Stimulated activated CD4-positive, alpha-beta T cell treated with anti-CD3 and anti-CD28 coated beads, Interleukin-2, amount 100 ng/mL, for 48 hours (primary cell): ENCODE results near the gene FRRS1.
"Not testable (repeated sequence)": the region's sequence is repeated elsewhere in the genome, so short reads cannot be mapped to it uniquely, and the experiment has no call there.

Source experiments
- DNase-seq, 2 donors: peaks; one replicate each; pipeline ENCODE4 v3.0.0-alpha.2; 2020

The FRRS1 gene, protein sequence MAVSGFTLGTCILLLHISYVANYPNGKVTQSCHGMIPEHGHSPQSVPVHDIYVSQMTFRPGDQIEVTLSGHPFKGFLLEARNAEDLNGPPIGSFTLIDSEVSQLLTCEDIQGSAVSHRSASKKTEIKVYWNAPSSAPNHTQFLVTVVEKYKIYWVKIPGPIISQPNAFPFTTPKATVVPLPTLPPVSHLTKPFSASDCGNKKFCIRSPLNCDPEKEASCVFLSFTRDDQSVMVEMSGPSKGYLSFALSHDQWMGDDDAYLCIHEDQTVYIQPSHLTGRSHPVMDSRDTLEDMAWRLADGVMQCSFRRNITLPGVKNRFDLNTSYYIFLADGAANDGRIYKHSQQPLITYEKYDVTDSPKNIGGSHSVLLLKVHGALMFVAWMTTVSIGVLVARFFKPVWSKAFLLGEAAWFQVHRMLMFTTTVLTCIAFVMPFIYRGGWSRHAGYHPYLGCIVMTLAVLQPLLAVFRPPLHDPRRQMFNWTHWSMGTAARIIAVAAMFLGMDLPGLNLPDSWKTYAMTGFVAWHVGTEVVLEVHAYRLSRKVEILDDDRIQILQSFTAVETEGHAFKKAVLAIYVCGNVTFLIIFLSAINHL

GRCh38 chr1:99766378-99766800 is at the start of gene FRRS1:
FRRS1 (minus strand) TSS chr1:99766635; CDS start chr1:99748768, 17,867 bp downstream.
- DNase-seq, result peak; percentile 12 to 21

DNA sequence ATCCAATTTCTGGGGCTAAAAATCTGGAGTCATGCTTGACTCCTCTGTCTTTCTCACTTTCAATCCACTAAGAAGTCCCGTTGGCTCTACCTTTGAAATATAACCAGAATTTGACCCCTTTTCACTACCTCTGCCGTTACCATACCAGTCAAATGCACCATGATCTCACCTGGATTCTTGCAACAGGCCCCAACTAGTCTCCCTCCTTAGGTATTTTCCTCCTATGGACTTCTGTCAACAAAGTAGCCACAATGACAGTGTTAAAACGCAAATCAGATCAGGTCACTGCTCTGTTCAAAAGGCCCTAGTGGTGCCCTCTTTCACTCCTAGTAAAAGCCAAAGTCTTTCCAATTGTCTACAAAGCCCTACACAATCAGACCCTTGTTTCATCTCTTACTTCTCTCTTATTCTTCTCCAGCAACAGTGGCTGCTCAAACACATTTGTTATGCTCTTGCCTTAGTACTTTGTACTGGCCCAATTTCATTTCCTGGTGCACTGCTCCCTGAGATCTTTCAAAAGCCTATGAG is 48.0 kb upstream of the FRRS1 start:
- DNase-seq, result no peak

DNA sequence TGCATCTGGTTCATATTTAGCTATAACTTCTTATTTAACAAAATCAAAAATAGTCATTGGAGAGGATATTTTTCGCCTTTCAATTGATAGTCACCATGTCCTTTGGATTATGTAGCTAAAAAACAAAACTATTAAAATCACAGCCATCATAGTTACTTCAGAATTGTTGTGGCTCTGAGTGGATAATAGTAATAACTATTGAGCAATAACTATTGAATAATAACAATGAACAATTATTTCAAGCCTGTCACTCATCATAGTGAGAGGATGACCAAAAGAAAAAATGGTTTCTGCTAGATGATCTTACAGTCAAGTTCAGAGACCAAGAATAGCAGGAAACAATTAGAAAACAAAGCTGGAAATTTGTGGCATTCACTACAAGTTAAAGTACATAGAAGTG is 45.3 kb upstream of the FRRS1 start:
- DNase-seq, result no peak

DNA sequence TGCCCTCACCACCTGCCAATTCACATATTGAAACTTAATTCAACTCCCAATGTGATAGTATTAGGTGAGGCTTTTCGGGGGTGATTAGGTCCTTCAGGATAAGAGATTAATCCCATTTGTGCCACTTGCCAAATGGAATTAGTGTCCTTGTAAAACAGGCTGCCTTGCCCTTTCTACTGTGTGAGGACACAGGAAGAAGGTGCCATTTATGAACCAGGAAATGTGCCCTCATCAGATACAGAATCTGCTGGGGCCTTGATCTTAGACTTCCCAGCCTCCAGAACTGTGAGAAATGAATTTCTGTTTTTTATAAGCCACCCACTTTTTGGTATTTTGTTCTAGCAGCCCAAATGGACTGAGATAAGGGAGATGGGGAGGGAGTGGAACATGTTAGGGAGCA is 44.6 kb upstream of the FRRS1 start:
- DNase-seq, result no peak

- DNase-seq, result peak; percentile 20 to 34
Measured at GRCh38 chr1:99808391-99809115, 42.1 kb upstream of the FRRS1 start.

DNA sequence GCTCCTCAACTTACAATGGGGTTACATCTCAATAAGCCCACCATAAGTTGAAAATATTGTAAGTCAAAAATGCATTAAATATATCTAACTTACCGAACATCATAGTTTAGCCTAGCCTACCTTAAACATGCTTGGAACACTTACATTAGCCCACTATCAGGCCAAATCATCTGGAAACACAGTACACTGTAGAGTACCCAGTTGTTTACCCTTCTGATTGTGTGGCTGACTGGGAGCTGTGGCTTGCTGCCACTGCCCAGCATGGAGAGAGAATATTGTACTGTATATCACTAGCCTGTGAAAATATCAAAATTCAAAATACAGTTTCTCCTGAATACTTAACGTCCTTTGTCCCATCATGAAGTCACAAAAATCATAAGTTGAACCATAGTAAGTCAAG is 40.4 kb upstream of the FRRS1 start:
- DNase-seq, result no peak

GRCh38 chr1:99801584-99801983 is 35.1 kb upstream of the FRRS1 start:
- no peak for DNase-seq

- not testable (repeated sequence) for DNase-seq
Measured at GRCh38 chr1:99793861-99794260, 27.4 kb upstream of the FRRS1 start.

- no peak for DNase-seq
Measured at GRCh38 chr1:99789715-99790114, 23.3 kb upstream of the FRRS1 start.

DNA sequence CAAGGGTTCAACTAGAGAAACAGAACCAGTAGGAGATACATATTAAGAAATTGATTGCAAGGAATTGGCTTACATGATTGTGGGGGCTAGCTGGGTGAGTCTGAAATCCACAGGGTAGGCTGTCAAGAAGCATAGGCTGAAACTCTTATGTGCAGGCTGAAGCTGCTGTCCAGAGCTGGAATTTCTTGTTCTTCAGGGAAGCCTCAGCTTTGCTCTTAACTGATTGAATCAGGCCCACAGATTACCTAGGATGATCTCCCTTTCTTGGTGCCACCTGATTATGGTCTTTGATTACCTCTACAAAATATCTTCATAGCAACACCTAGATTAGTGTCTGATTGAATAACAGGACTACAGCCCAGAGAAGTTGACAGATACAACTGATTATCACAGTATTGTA is 22.5 kb upstream of the FRRS1 start:
- no peak for DNase-seq

- DNase-seq, result no peak
Measured at GRCh38 chr1:99786751-99787501, 20.5 kb upstream of the FRRS1 start.

- no peak for DNase-seq
Measured at GRCh38 chr1:99784809-99785255, 18.4 kb upstream of the FRRS1 start.

GRCh38 chr1:99784143-99784542 is 17.7 kb upstream of the FRRS1 start:
- no peak for DNase-seq

DNA sequence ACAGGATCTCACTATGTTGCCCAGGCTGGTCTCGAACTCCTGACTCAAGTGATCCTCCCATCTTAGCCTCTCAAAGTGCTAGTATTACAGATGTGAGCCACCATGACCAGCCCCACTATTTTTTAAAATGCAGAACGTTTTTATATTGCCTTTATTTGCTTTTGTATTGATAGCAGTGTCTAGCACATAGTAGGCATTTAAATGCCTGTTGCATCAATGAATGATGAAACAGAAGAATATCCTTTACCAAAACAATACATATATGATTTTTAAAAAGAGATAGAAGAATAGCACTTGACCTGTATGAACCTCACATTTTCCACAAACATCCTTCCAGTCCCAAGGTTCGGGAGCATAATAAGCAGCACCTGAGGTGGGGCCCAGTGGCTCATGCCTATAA is 16.5 kb upstream of the FRRS1 start:
- DNase-seq, result no peak

- DNase-seq, result no peak
Measured at GRCh38 chr1:99782397-99782796, 16.0 kb upstream of the FRRS1 start.

DNA sequence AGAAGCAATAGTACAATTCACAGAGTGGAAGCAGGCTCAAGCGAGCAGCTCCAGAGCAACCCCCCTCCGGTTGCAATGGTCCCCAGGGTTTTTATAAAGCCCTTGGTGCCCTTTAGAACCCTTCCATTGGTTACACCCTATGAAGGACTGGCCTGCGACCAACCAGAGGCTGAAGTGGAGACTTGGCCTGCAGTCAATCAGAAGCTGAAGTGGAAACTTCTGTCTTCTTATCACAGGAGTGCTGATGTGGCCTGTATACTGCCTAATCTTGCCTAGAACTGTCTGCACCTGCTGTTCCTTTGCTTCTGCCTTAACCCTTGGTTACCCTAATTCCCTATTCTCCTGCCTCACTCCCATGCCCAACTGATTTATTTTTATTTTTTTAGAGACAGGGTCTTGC is 15.4 kb upstream of the FRRS1 start:
- no peak for DNase-seq

- no peak for DNase-seq
Measured at GRCh38 chr1:99777752-99778151, 11.3 kb upstream of the FRRS1 start.

DNA sequence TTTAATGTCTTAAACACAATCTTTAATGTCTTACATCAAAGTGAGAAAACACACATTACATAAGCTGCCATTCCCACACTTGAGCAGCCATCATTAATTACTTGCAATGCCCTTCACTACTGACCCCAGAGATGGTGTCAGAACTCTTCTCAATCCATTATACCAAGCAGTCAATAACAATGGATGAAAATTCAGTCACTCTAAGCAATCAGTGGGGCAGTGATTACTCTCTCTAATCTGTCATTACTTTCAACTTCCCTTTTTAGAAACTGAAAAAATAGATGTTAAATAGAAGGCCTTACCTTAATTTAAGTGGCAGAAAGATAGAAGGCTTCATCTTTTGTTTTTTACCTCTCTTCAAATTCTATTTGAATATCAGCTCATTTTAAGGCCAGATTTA is 9.7 kb upstream of the FRRS1 start:
- no peak for DNase-seq

DNA sequence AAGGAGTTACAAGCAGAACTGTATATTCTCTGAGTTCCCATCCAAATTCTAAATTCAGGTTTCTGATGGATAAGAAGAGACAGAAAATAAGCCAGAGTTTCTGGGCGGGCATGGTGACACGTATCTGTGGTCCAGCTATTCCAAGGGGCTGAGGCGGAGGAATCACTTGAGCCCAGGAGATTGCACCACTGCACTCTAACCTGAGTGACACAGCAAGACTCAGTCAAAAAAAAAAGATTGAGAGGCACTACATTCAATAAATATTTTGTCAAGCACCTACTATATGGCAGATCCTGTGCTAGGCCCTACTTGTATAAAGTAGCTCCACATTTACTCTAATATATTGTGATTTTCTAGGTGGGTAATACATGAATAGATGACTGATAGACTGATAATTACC is 6.4 kb upstream of the FRRS1 start:
- DNase-seq, result no peak

- no peak for DNase-seq
Measured at GRCh38 chr1:99771513-99771918, 5.1 kb upstream of the FRRS1 start.

GRCh38 chr1:99768524-99769245 is 2.2 kb upstream of the FRRS1 start:
- DNase-seq, result no peak

- no peak for DNase-seq
Measured at GRCh38 chr1:99768104-99768503, 1.7 kb upstream of the FRRS1 start.
